HG02623 (cell line): ENCODE results near the gene CORIN.
"Not testable (repeated sequence)": the region's sequence is repeated elsewhere in the genome, so short reads cannot be mapped to it uniquely, and the experiment has no call there.

ENCODE experiments used
- ATAC-seq: cut with Tn5 transposase; IDR thresholded peaks from one replicate; pipeline ENCODE4 v1.9.1; 2021; ENCODE audit warnings: moderate library complexity; ENCODE audit not compliant: unreplicated experiment

The CORIN gene

DNA sequence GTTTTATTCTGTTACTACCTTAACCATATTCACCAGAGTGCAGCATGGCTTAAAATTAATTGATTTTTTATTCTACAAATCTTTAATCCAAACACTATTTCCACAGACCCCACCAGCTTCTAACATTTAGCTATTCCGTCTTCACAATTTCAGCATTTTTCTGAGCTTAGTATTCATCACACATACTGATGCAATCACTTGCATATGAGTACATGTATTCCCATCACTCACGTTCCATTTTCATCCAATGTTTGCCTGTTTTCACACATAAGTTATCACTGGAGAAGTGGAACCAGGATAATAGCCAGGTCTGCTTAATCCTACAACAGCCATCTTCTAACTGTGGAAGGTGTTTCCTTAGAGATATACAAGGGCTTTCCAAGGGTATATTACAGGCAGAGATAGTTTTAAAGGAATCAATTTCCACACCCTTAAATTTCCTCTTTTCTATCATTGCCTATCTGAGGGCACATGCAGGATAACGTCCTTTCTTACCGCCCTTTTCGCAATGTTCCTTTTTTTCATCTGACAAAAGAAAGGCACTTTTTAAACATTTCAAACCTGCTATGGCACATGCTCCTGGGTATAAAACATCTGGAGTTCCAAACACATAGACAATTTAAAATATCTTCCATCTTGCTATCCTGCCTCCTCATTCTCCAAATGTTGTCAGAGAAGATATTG is 115.8 kb downstream of the CORIN start:
- no peak for ATAC-seq

DNA sequence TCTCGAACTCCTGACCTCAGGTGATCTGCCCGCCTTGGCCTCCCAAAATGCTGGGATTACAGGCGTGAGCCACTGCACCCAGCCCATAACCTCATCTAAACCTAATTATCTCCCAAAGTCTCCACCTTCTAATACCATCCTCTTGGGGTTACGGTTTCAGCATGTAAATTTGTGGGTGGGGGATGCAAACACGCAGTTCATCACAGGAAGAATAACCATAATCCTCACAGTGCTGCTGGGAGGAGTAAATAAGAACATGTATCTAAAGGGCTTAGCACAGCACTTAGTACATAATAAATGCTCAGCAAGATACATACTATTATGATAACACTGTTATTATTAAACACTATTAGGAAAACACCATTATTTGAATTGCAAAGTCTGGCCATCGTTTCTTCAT is 116.4 kb downstream of the CORIN start:
- no peak for ATAC-seq

- ATAC-seq = no peak
These were observed 117.1 kb downstream of the CORIN start for GRCh38 chr4:47720787-47721186.

- ATAC-seq = no peak
These were observed 118.3 kb downstream of the CORIN start for GRCh38 chr4:47719576-47719975.

DNA sequence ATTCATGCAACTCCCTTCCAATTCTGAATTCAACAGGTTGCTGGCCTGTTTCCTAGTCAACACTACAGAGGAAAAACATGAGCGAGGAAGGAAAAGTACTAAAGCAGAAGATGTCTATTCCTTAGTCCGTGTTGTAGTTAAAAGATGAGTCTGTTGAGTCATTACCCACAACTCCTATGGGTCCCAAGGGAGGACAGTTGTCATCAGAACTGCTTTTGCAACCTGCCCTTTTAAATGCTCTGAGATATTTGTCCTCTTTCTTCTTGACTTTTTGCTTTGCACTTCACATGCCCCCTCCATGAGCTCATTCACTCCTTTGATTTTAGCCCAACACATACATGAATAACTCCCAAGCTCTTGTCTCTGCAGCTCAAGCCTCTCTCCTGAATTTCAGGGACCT is 119.2 kb downstream of the CORIN start:
- ATAC-seq = no peak

GRCh38 chr4:47717188-47717587 is 120.7 kb downstream of the CORIN start:
- no peak for ATAC-seq

GRCh38 chr4:47715716-47716416 is 122.0 kb downstream of the CORIN start:
- no peak for ATAC-seq

GRCh38 chr4:47714269-47714668 is 123.6 kb downstream of the CORIN start:
- ATAC-seq = no peak

GRCh38 chr4:47713129-47713834 is 124.6 kb downstream of the CORIN start:
- ATAC-seq = no peak

DNA sequence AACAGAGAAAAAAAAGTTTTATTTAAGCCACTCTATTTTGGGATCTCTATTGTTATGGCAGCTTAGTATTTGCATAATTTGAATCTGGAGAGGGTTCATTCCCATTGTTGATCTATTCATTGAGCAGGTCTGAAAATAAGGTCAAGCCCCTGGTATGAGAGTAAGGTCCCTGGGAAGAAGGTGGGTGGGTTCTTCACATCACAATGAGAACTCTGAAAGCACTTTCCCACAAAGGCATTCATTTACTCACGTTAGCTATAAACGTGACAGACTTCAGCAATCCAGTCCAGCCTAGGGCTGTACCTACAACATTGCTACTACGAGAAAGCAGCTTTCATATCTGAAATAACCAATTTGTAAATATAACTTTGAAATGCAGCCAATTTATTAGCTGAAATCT is 126.2 kb downstream of the CORIN start:
- ATAC-seq = no peak

GRCh38 chr4:47711183-47711582 is 126.7 kb downstream of the CORIN start:
- no peak for ATAC-seq

DNA sequence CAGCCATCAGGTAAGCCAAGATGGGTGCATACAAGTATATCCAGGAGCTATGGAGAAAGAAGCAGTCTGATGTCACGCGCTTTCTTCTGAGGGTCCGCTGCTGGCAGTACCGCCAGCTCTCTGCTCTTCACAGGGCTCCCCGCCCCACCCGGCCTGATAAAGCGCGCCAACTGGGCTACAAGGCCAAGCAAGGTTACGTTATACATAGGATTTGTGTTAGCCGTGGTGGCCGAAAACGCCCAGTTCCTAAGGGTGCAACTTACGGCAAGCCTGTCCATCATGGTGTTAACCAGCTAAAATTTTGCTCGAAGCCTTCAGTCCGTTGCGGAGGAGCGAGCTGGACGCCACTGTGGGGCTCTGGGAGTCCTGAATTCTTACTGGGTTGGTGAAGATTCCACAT is 131.5 kb downstream of the CORIN start:
- ATAC-seq = not testable (repeated sequence)

DNA sequence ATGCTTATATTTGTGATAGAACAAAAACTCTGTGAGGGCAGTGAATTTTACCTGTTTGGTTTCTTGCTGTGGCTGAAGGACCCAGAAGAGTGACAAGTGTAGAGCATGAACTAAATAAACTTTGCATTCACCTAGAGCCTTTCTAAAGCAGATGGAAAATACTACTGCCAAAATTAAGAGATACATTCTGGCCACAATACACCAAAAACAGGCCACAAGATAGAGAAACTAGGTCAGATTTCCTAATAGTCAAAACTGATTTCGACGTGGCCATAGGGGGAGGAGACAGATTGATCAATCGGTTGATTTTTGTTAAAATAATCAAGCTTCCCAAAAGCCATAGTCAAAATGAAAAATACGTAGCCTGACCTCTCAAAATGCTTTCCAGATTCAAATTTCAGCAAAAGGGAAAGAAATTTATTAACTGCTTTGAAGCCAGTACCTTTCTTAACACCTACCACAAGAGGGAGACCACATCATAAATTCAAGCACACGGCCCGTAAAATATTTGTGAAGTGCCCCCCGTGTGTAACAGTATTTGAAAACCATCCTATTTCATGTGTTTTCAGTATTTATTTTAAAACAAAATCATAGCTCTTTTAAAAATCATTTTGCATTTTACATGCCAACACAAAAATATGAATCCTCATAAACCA is 132.4 kb downstream of the CORIN start:
- ATAC-seq = no peak

DNA sequence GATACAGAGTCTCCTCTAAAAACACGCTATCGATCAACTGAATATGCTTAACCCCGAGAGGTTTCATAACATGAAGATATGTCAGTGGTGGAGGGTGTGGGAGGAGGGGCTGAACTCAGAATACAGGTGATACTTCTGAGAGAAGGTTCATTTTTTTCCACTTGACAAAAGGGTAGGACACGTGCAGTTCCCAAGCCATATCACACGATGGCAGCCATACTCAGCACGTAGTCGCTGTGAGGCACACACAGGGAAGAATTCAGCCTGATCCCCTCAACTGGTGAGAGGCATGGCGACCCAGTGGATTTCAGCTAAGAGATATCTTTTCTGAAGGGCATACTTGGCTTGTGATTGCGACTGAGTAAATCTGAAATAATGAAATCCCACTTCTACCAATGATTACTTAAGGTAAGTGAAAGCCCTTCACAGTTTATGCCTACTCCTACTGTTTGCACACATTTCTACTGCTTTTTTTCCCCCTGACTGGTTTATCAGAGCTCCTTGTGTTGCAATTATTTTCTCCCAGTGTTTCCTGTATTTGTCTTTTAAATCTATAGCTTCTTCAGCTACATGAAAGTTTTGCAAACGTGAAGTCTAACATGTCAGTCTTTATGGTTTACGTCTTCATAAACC is 133.1 kb downstream of the CORIN start:
- peak; percentile 47 for ATAC-seq

DNA sequence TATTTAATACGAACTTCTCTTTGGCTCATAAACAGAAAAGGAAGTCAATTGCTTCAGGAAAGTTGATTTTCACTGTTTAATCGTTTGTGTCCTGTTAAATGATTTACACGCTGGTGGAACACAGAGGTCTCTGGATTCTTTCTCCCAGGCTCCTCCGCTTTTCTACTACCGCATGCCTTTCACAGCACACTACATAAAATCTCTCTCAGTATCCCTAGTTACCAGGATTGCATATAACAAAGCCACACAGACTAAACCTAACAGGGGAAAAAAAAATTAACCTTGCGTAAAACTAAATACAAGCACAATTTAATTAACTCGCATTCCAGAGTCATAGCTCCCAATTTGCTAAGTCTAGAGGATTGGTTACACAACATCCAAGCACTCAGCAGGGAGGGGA is 133.9 kb downstream of the CORIN start:
- ATAC-seq = no peak

- no peak for ATAC-seq
These were observed 134.9 kb downstream of the CORIN start for GRCh38 chr4:47703008-47703407.

GRCh38 chr4:47701286-47701685 is 136.6 kb downstream of the CORIN start:
- ATAC-seq = no peak

GRCh38 chr4:47698837-47699236 is 139.0 kb downstream of the CORIN start:
- ATAC-seq = no peak

DNA sequence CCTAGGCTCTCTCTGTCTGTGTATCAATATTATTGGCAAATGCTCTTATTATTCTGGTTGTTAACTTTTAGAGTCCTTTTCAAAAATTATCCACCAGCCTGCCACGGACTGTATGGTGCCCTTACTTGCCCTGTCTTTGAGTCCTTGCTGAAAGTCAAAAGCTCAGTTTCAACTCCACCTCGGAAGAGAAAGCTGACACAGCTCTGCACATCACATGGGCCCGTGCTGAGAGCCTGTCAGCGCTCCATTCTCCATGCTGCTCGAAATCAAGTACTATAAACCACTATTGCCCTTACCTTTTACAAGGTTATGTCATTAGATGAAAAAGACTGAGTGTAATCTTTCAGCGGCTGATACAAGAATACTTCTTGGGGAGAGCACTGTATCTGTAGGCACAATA is 141.0 kb downstream of the CORIN start:
- ATAC-seq = no peak

DNA sequence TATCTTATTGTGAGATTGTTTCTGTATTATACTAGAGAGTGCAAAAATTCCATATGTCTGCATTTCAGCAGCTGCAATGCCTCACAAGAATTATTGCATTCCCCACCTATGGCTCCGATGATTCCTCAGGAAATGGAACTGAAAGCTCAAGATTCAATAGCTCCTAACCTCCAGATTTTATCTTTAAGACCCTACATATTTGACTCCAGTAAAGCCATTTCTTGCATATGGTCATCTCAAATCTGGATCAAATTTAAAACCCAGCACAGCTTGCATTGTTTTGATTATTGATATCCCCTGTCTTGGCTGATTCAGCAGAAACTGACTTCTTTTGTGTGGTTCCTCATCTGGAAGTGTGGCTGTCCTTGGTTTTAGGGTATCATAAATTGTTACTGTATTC is 142.6 kb downstream of the CORIN start:
- ATAC-seq = no peak

DNA sequence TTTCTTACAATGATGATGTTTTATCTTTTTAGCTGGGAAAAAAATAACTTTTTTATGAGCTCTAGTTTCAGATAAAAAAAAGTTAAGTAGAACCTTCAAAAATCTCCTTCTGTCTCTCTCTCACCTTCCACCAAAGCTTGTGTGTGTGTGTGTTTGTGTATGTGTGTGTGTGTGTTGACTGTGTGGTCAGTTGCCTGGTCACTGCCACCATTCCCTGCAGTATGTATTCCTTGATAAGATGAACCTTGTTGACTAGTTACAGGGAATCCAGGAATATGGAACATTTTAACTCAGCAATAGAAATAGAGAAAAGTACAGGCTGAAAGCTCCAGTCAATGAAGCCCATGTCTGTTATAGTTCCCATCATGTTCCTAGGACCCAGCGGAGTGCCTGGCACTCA is 143.5 kb downstream of the CORIN start:
- ATAC-seq = no peak
